Measurements from ENCODE around the gene BRD9.

GRCh38 chr5:935510-936084 is 43.0 kb upstream of the BRD9 start:
- no peak for TF ChIP-seq EP300 (IDR thresholded peaks at IDR 0.05)
- no peak for TF ChIP-seq CTCF (IDR thresholded peaks at IDR 0.05)
- TF ChIP-seq POLR2A (IDR thresholded peaks at IDR 0.05) = no peak
